ENCODE results near the gene SHISA7.
"Not testable (repeated sequence)": the region's sequence is repeated elsewhere in the genome, so short reads cannot be mapped to it uniquely, and the experiment has no call there.

Gene SHISA7

GRCh38 chr19:55431183-55431582 is 11.9 kb downstream of the SHISA7 start:
- no peak for DNase-seq (ENCODE audit: extremely low read depth, low read depth)

GRCh38 chr19:55426042-55426441 is 17.1 kb downstream of the SHISA7 start:
- TF ChIP-seq CTCF (IDR thresholded peaks at IDR 0.05; ENCODE audit: low read depth, low read length): no peak

More at GRCh38 chr19:55431183-55431582, 11.9 kb downstream of the SHISA7 start:
- no peak for TF ChIP-seq CTCF (IDR thresholded peaks at IDR 0.05; ENCODE audit: low read depth, low read length)

GRCh38 chr19:55424518-55424917 is 18.6 kb downstream of the SHISA7 start:
- DNase-seq (ENCODE audit: extremely low read depth, low read depth): no peak
- no peak for TF ChIP-seq CTCF (IDR thresholded peaks at IDR 0.05; ENCODE audit: low read depth, low read length)

More at GRCh38 chr19:55426042-55426441, 17.1 kb downstream of the SHISA7 start:
- DNase-seq (ENCODE audit: extremely low read depth, low read depth): no peak

GRCh38 chr19:55423225-55424005 is 19.7 kb downstream of the SHISA7 start:
- no peak for TF ChIP-seq CTCF (IDR thresholded peaks at IDR 0.05; ENCODE audit: low read depth, low read length)
- no peak for DNase-seq (ENCODE audit: extremely low read depth, low read depth)

- not testable (repeated sequence) for DNase-seq (ENCODE audit: extremely low read depth, low read depth)
Measured at GRCh38 chr19:55421281-55421680, 21.8 kb downstream of the SHISA7 start.

GRCh38 chr19:55419624-55420236 is 23.4 kb downstream of the SHISA7 start:
- no peak for TF ChIP-seq CTCF (IDR thresholded peaks at IDR 0.05; ENCODE audit: low read depth, low read length)
- DNase-seq (ENCODE audit: extremely low read depth, low read depth): no peak

GRCh38 chr19:55419103-55419502 is 24.0 kb downstream of the SHISA7 start:
- no peak for DNase-seq (ENCODE audit: extremely low read depth, low read depth)
- no peak for TF ChIP-seq CTCF (IDR thresholded peaks at IDR 0.05; ENCODE audit: low read depth, low read length)

Data from AG09319 (cell line).